ENCODE measurements around the gene AKAP13.
"Not testable (repeated sequence)": the region's sequence is repeated elsewhere in the genome, so short reads cannot be mapped to it uniquely, and the experiment has no call there.

AKAP13 gene

GRCh38 chr15:85525755-85526154, 145.4 kb downstream of the AKAP13 start:
- no peak overlapping the region for H3K4me3 ChIP-seq (ENCODE audit: low read length)
- no peak for TF ChIP-seq CTCF (conservative IDR thresholded peaks at IDR 0.05; ENCODE audit: low read length)
- DNase-seq (ENCODE audit: low read depth), result no peak

- H3K4me3 ChIP-seq (ENCODE audit: low read length), result no peak overlapping the region
- DNase-seq (ENCODE audit: low read depth), result peak; percentile 95
- TF ChIP-seq CTCF (conservative IDR thresholded peaks at IDR 0.05; ENCODE audit: low read length), result no peak
Observed at GRCh38 chr15:85527895-85528294, 147.5 kb downstream of the AKAP13 start.

- no peak for TF ChIP-seq CTCF (conservative IDR thresholded peaks at IDR 0.05; ENCODE audit: low read length)
- no peak overlapping the region for H3K4me3 ChIP-seq (ENCODE audit: low read length)
- no peak for DNase-seq (ENCODE audit: low read depth)
Observed at GRCh38 chr15:85530079-85530478, 149.7 kb downstream of the AKAP13 start.

GRCh38 chr15:85531083-85531482, 150.7 kb downstream of the AKAP13 start:
- TF ChIP-seq CTCF (conservative IDR thresholded peaks at IDR 0.05; ENCODE audit: low read length), result no peak
- DNase-seq (ENCODE audit: low read depth), result peak; percentile 35
- no peak overlapping the region for H3K4me3 ChIP-seq (ENCODE audit: low read length)

- H3K4me3 ChIP-seq (ENCODE audit: low read length), result no peak overlapping the region
- DNase-seq (ENCODE audit: low read depth), result no peak
- no peak for TF ChIP-seq CTCF (conservative IDR thresholded peaks at IDR 0.05; ENCODE audit: low read length)
Observed at GRCh38 chr15:85532689-85533088, 152.3 kb downstream of the AKAP13 start.

GRCh38 chr15:85534031-85534430, 153.6 kb downstream of the AKAP13 start:
- TF ChIP-seq CTCF (conservative IDR thresholded peaks at IDR 0.05; ENCODE audit: low read length), result no peak
- DNase-seq (ENCODE audit: low read depth), result no peak
- no peak overlapping the region for H3K4me3 ChIP-seq (ENCODE audit: low read length)

GRCh38 chr15:85535533-85536330, 155.3 kb downstream of the AKAP13 start:
- H3K4me3 ChIP-seq (ENCODE audit: low read length); DNase-seq (ENCODE audit: low read depth): not testable (repeated sequence)

Measured in AG10803 (cell line).